Tibial nerve (tissue), 4 donors: ENCODE results near the gene PDE1A. TPM values are rescaled to one million over a fixed set of nuclear protein-coding genes. Genes with fewer than 3 reads are reported as not detected.

Source experiments
- DNase-seq, 2 donors: peaks; one replicate each; pipeline ENCODE4 v3.0.0-alpha.2; 2019; ENCODE audit warnings: low spot score in 2 of 2
- H3K27ac ChIP-seq, 4 donors: fragments of 200-600 bp; sonication (generic) in 3 of 4; one replicate each; pipeline ENCODE4 v1.5.1; 2017 to 2019; ENCODE audit warnings: mild to moderate bottlenecking in 1 of 4
- H3K27me3 ChIP-seq, 2 donors: fragments of 200-600 bp; sonication (generic) in 1 of 2; one replicate each; pipeline versions ENCODE4 v1.5.1 to v1.6.0; 2017 to 2019
- H3K36me3 ChIP-seq, 3 donors: fragments of 200-600 bp; sonication (generic); one replicate each; pipeline ENCODE4 v1.5.1; 2018 to 2019
- H3K4me1 ChIP-seq, 4 donors: fragments of 200-600 bp; sonication (generic) in 3 of 4; one replicate each; pipeline ENCODE4 v1.5.1; 2017 to 2019
- H3K4me3 ChIP-seq, 4 donors: fragments of 200-600 bp; sonication (generic) in 3 of 4; one replicate each; pipeline ENCODE4 v1.5.1; 2017 to 2019; ENCODE audit warnings: mild to moderate bottlenecking in 1 of 4, moderate library complexity in 1 of 4
- H3K9me3 ChIP-seq, 4 donors: fragments of 200-600 bp; sonication (generic) in 3 of 4; one replicate each; pipeline ENCODE4 v1.5.1; 2017 to 2019
- CTCF ChIP-seq, 5 experiments: fragments of 200-600 bp in 3 of 5; fragments of 450-650 bp in 2 of 5; sonication (generic) in 3 of 5; IDR thresholded peaks; one replicate each; pipeline ENCODE4 v1.5.1; 2016 to 2019; ENCODE audit warnings: antibody characterized with exemption in 5 of 5, mild to moderate bottlenecking in 3 of 5, moderate library complexity in 2 of 5
- EP300 ChIP-seq, 2 donors: sonication (generic); formaldehyde crosslinking; IDR thresholded peaks; one replicate each; pipeline ENCODE4 v1.6.1; 2017; ENCODE audit warnings: antibody characterized with exemption in 2 of 2, mild to moderate bottlenecking in 1 of 2
- POLR2A ChIP-seq, 2 donors: fragments of 450-650 bp; IDR thresholded peaks; one replicate each; pipeline ENCODE4 v1.6.1; 2017; ENCODE audit warnings: antibody characterized with exemption in 2 of 2, mild to moderate bottlenecking in 2 of 2, moderate library complexity in 2 of 2
- WGBS, 2 donors: methylation state at CpG; one replicate each; pipeline ENCODE4 v1.1.5; 2018; 5-methylcytosine and 5-hydroxymethylcytosine counted together
- total RNA-seq, 4 donors: library from RNA; depleted of rRNA; stranded (reverse); fragments of >200 nt; gene quantifications; one replicate each; pipeline ENCODE4 v1.1.0, GENCODE V29; 2016

The PDE1A gene
- total RNA-seq, 4 donors from 2014 or later, result 21.6 to 51.8 (median 43.7) TPM

DNA sequence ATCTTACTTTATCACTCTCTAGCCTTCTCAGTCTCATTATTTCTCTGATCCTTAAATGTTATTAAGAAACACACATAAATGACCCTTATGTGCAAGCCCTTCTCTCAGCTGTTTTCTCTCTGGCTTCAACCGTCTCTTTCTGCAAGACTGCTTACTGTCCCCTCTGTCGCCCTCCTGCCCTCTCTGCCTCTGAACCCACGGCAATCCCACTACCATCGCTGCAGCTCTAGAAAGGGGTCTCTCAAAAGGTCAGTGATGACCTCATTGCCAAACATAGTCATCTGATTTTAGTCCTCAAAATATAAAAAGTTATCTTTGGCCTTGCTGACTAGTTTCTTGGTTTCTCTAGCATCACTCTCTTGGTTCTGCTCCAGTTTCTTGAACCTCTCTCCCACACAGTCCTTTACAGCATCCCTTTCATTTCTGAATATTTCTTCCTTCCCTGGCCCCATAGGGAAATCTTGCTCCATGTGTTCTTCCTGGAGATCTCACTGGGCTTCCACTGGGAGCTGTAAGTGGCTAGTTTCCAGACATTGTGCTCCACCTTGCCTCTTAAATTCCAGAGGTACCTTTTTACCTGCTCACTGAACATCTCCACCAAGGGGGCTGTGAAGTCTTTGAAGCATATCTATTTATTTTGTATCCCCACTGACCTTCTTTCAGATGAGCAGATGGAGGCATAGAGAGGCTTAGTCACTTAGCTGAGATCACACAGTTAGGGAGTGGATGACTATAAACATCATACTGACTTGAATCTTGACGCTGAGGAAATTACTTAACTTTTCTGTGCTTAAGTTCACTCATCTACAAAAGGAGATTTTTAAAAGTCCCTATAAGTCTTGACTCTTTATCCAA lies 96.2 kb downstream of the PDE1A start:
- Histone ChIP-seq H3K9me3 (peaks cover 0 to 14% (median 0%) of the 10 kb centered on the region in 4 donors), H3K27ac (no peak overlapping the region), H3K4me1 (no peaks in the 10 kb centered on the region), H3K36me3 (no peaks in the 10 kb centered on the region), H3K4me3 (no peak overlapping the region), H3K27me3 (no peaks in the 10 kb centered on the region)
- no peak for DNase-seq
- WGBS, 2 donors, result 28 to 46% methylated on average over 5 of the region's 5 CpGs
- TF ChIP-seq CTCF (IDR thresholded peaks at IDR 0.05) (no peak), POLR2A (IDR thresholded peaks at IDR 0.05) (no peak), EP300 (IDR thresholded peaks at IDR 0.05) (no peak)

DNA sequence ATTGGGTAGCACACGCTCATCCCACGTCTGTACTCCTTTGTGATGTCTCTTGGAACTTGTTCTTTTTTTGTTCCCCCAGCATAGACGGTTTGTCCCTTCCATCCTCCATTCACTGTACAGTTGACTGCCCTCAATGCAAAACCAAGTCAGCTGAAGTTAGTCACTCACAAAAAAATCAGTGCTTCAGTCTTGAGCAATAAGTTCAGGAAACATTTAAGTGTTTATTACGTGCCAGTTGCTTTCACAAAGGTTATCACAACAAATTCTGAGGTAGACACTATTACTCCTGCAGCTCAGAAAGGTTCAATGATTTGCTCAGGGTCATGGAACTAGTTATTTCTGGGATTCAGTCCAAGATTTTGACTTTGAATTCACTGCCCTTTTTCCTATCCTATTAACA lies 102.2 kb downstream of the PDE1A start:
- Histone ChIP-seq H3K36me3 (no peaks in the 10 kb centered on the region), H3K27ac (no peak overlapping the region), H3K4me1 (peaks cover 0 to 18% (median 3%) of the 10 kb centered on the region in 4 donors), H3K9me3 (no peaks in the 10 kb centered on the region), H3K27me3 (no peaks in the 10 kb centered on the region), H3K4me3 (no peak overlapping the region)
- TF ChIP-seq POLR2A (IDR thresholded peaks at IDR 0.05) (no peak), CTCF (IDR thresholded peaks at IDR 0.05) (no peak), EP300 (IDR thresholded peaks at IDR 0.05) (peak in 1 of 2 donors; percentile 54)
- no peak for DNase-seq
- WGBS, 2 donors, result 61 to 68% methylated on average over 4 of the region's 4 CpGs

DNA sequence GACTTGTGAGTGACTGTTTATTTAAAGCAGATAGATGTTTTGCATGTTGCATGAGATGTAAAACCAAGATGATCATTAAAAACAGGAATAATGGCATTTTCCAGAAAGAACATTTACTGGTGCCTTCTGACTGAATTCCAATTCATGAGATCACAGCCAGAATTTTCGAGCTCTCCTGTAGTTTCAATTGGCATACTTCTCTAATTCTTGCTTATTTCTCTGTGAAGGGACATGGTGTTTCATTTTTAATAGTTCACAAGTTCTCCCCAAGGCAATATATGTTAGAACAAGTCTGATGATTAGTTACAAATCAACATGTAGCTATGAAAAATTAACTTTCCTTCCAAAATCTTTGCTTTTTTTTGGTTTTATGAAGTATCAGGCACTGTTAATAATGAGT lies 105.7 kb downstream of the PDE1A start:
- TF ChIP-seq EP300 (IDR thresholded peaks at IDR 0.05), result no peak
- TF ChIP-seq CTCF (IDR thresholded peaks at IDR 0.05), result no peak
- no peak for TF ChIP-seq POLR2A (IDR thresholded peaks at IDR 0.05)
- WGBS, 2 donors, result 38 to 64% methylated on average over 1 of the region's 1 CpG
- no peaks in the 10 kb centered on the region for H3K9me3 ChIP-seq

DNA sequence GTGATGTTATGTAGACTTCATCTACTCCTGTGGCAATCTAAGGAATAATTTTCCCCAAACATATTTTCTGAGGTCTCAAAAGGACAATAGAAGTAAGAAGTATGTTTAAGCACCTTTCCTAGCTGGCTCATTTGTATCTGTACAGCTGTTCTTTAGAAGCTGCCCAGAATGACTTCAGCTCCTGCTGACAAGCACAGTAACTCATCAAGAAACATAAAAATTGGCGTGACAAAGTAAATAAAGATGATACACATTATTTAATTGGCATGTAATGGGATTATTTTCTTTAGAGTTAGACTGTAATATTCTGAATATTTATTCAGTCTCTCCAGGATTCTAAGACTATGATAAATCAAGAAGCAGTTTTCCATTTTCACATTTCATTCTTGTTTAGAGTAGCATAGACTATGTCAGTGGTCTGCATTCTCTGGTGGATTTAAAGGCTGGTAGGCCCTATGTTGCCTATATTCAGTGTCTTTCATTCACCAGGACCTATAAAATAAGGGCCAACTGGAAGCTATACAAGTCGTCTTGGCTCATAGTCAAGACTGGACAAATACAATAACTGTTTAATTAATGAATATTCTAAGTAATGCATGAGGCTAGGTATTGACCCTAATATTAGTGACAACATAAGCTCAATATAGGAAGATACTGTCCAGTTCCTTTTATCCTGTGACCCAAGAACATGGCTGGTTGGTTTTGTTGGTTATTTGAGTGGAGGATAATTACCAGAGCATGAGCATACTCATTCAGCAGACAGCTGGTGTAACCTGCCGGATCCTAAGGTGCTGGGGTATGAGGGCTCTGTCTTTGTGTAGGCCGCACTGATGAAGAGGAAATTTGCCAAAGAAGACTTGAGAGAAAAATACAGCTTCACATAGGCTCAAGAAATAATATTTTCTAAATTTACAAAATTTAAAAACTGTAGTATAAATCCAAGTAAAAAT lies 107.0 kb downstream of the PDE1A start:
- no peaks in the 10 kb centered on the region for H3K36me3 ChIP-seq
- H3K27me3 ChIP-seq, result no peaks in the 10 kb centered on the region
- no peak for DNase-seq
- no peaks in the 10 kb centered on the region for H3K9me3 ChIP-seq
- H3K27ac ChIP-seq, result no peak overlapping the region
- no peak overlapping the region for H3K4me3 ChIP-seq
- 85 to 91% methylated on average over 4 of the region's 4 CpGs for WGBS, 2 donors
- TF ChIP-seq CTCF (IDR thresholded peaks at IDR 0.05), result no peak
- no peak for TF ChIP-seq POLR2A (IDR thresholded peaks at IDR 0.05)
- no peak for TF ChIP-seq EP300 (IDR thresholded peaks at IDR 0.05)
- H3K4me1 ChIP-seq, result peaks cover 0 to 27% (median 3%) of the 10 kb centered on the region in 4 donors

More for the DNA sequence above, 105.7 kb downstream of the PDE1A start:
- Histone ChIP-seq H3K27me3 (no peaks in the 10 kb centered on the region), H3K36me3 (no peaks in the 10 kb centered on the region), H3K4me1 (peaks cover 0 to 27% (median 3%) of the 10 kb centered on the region in 4 donors), H3K27ac (peak overlapping the region in 2 of 4 donors; percentile 56 to 62), H3K4me3 (no peak overlapping the region)
- DNase-seq, result no peak
